Measurements from ENCODE around the gene SURF2. TPM values are rescaled to one million over a fixed set of nuclear protein-coding genes. Genes with fewer than 3 reads are reported as not detected.

Gene SURF2
- total and polyA plus RNA-seq, 9 of the 15 experiments (the other 6 are each of a cell fraction or from before 2014, with no cell fraction given), result 5.5 to 82.5 (median 21.3) TPM

DNA sequence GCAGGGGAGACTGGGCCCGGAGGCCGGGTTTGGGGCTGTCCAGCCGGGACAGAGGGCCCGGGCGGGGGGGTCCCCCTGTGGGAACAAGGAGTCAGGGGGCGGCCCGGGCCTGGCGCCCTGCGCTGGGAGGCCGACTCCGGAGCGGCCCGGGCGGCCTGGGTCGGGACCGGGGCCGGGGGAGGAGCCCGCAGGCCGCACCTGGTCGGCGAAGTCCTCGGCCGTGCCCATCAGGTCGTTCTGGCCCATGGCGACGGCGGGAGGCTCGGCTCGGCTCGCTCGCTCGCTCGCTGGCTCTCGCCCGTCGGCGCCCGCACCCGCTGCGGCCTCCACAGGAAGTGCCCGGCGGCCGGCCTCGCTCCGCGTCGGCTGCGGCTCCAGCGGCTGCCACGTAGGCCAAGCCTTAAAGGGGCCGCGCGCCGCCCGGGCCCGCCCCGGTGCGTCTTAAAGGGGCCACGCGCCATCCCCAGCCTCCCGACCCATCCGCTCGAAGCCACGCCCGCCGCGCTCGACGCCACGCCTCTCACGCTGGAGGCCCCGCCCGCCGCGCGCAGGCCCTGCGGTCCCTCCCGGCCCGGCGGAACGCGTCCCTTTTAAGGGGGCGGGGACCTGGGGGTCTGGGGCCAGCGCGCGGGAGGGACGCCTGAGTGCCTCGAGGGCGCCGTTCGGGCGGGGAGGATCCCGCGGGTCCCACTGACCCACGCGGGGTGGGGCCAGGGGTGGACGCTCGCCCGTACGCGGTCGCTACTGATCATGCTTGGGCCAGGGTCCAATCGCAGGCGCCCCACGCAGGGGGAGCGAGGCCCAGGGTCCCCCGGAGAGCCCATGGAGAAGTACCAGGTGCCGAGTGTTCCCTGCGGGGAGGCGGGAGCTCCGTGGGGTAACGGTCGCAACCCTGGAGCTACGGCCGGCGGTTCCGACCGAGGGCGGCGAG lies 19.6 kb downstream of the SURF2 start, which contains the start of the genes STKLD1 and SURF4:
STKLD1 (plus strand) TSS at position 643 of the 931 bp plus-strand sequence; CDS start at position 751, 108 bp downstream.
SURF4 (minus strand) TSS at position 337 of the 931 bp plus-strand sequence; CDS start at position 246, 91 bp downstream.
- H3K27ac ChIP-seq (ENCODE audit: extremely low read depth, low read depth, low read length), result peak within 1 kb of the TSS; percentile 97
- H3K79me2 ChIP-seq (ENCODE audit: control insufficient read depth, insufficient read depth, low read length), result peaks cover 57% of the 10 kb centered on the region
- peak; percentile 97 to 99 (median 98) for DNase-seq (ENCODE audit: extremely low read depth in 1 of 4, low spot score in 3 of 4)
- H3K4me2 ChIP-seq (ENCODE audit: insufficient read depth, low read length), result peak within 1 kb of the TSS; percentile 88
- ChIA-PET POLR2A (interaction anchor here (0.5 to 8.5 kb wide), 19 partner anchors 8 to 625 kb away, joined by 3 to 109 read pairs (median 4); partner anchors contain the start of genes MED22, RPL7A, SURF1 and SURF2), CTCF (ENCODE audit: low intra/inter-chr PET ratio) (interaction anchor here (0.9 kb wide), 1 partner anchor 19 kb away, joined by 4 read pairs; the partner anchor contains the start of gene SURF2)
- FAIRE-seq, result peak; percentile 65
- ATAC-seq, result peak; percentile 91
- peaks cover 31% of the 10 kb centered on the region for H3K36me3 ChIP-seq (ENCODE audit: control insufficient read depth, insufficient read depth, low read length)
- H4K20me1 ChIP-seq (replicated peaks; ENCODE audit: control insufficient read depth, insufficient read depth, low read length), result peaks cover 27% of the 10 kb centered on the region
- peaks cover 39 to 50% of the 10 kb centered on the region in 2 experiments; a peak in 4 of 5 replicates for H3K4me1 ChIP-seq (replicated peaks in 1 of 2; ENCODE audit: control insufficient read depth in 2 of 2, insufficient read depth in 2 of 2, low read length in 2 of 2)
- intact Hi-C loops (cut with micrococcal nuclease), result no loop called here
- WGBS (ENCODE audit: insufficient coverage, low coverage, missing lambda C conversion rate), result under 1% methylated on average over 61 of the region's 120 CpGs
- peak within 1 kb of the TSS; percentile 92 for H2AFZ ChIP-seq (ENCODE audit: low read depth, low read length)
- H3K9ac ChIP-seq (ENCODE audit: insufficient read depth in 1 of 2, low read depth in 2 of 2, low read length in 2 of 2), result peak within 1 kb of the TSS; percentile 97 to 99
- H3K27me3 ChIP-seq (ENCODE audit: control insufficient read depth in 2 of 2, insufficient read depth in 2 of 2, low read length in 2 of 2), result no peaks in the 10 kb centered on the region
- no peaks in the 10 kb centered on the region for H3K9me3 ChIP-seq (replicated peaks; ENCODE audit: control insufficient read depth, insufficient read depth, low read depth, low read length)
- H3K4me3 ChIP-seq, result peak within 1 kb of the TSS; percentile 87
- peaks cover 13% of the 10 kb centered on the region for H3K9me1 ChIP-seq (ENCODE audit: control insufficient read depth, insufficient read depth, low read length)
- in situ Hi-C loops (cut with MboI), result no loop called here
- no TSS peak for BruUV-seq (replicated peaks)
- TF ChIP-seq NR2C1 (IDR thresholded peaks at IDR 0.05), result no peak
- no peak for TF ChIP-seq NR2C1 (tag; IDR thresholded peaks at IDR 0.05)
- TF ChIP-seq ZNF134 (CRISPR knock-in tag; conservative IDR thresholded peaks at IDR 0.05), result no peak
- TF ChIP-seq SIN3B (IDR thresholded peaks at IDR 0.05; ENCODE audit: low read depth), result peak; percentile 68
- TF ChIP-seq, protein P1, sequence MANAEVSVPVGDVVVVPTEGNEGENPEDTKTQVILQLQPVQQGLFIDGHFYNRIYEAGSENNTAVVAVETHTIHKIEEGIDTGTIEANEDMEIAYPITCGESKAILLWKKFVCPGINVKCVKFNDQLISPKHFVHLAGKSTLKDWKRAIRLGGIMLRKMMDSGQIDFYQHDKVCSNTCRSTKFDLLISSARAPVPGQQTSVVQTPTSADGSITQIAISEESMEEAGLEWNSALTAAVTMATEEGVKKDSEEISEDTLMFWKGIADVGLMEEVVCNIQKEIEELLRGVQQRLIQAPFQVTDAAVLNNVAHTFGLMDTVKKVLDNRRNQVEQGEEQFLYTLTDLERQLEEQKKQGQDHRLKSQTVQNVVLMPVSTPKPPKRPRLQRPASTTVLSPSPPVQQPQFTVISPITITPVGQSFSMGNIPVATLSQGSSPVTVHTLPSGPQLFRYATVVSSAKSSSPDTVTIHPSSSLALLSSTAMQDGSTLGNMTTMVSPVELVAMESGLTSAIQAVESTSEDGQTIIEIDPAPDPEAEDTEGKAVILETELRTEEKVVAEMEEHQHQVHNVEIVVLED (CRISPR knock-in tag; IDR thresholded peaks at IDR 0.05), result peak; percentile 92
- TF ChIP-seq, protein P2, sequence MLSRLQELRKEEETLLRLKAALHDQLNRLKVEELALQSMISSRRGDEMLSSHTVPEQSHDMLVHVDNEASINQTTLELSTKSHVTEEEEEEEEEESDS (CRISPR knock-in tag; IDR thresholded peaks at IDR 0.05), result no peak
- no peak for TF ChIP-seq BRD9 (IDR thresholded peaks at IDR 0.05; ENCODE audit: low read depth, partially characterized antibody)
- 0 out of 2 replicates have a peak, but pooled peaks have one; percentile 2 for TF ChIP-seq ZNF143 (CRISPR knock-in tag; IDR thresholded peaks at IDR 0.05)
- TF ChIP-seq CBX8 (IDR thresholded peaks at IDR 0.05; ENCODE audit: borderline replicate concordance, extremely low read depth, low read depth, low read length, poor library complexity, severe bottlenecking), result no peak
- TF ChIP-seq ZNF184 (CRISPR knock-in tag; IDR thresholded peaks at IDR 0.05), result no peak
- no peak for TF ChIP-seq HIVEP1 (CRISPR knock-in tag; IDR thresholded peaks at IDR 0.05)
- TF ChIP-seq CHD4 (IDR thresholded peaks at IDR 0.05; ENCODE audit: insufficient read depth, insufficient replicate concordance, low read depth, low read length, poor library complexity, severe bottlenecking), result no peak
- TF ChIP-seq, protein P3, sequence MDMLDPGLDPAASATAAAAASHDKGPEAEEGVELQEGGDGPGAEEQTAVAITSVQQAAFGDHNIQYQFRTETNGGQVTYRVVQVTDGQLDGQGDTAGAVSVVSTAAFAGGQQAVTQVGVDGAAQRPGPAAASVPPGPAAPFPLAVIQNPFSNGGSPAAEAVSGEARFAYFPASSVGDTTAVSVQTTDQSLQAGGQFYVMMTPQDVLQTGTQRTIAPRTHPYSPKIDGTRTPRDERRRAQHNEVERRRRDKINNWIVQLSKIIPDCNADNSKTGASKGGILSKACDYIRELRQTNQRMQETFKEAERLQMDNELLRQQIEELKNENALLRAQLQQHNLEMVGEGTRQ (CRISPR knock-in tag; IDR thresholded peaks at IDR 0.05), result no peak
- TF ChIP-seq ZNF695 (CRISPR knock-in tag; IDR thresholded peaks at IDR 0.05), result no peak
- peak; percentile 82 for TF ChIP-seq SAFB (IDR thresholded peaks at IDR 0.05; ENCODE audit: borderline replicate concordance, low read depth, low read length)
- no peak for TF ChIP-seq ZNF780A (CRISPR knock-in tag; IDR thresholded peaks at IDR 0.05)
- TF ChIP-seq MAFF (IDR thresholded peaks at IDR 0.05; ENCODE audit: low read length), result no peak
- TF ChIP-seq WHSC1 (IDR thresholded peaks at IDR 0.05; ENCODE audit: low read length), result no peak
